ENCODE measurements around the gene MAGI1.
"Not testable (repeated sequence)": the region's sequence is repeated elsewhere in the genome, so short reads cannot be mapped to it uniquely, and the experiment has no call there.

The MAGI1 gene

GRCh38 chr3:65565744-65566143, 473.0 kb downstream of the MAGI1 start:
- not testable (repeated sequence) for DNase-seq (ENCODE audit: low read depth in 3 of 3)

GRCh38 chr3:65564483-65564882, 474.2 kb downstream of the MAGI1 start:
- DNase-seq (ENCODE audit: low read depth in 3 of 3): no peak

- DNase-seq (ENCODE audit: low read depth in 3 of 3): no peak
Observed at GRCh38 chr3:65563861-65564260, 474.9 kb downstream of the MAGI1 start.

GRCh38 chr3:65562447-65562846, 476.3 kb downstream of the MAGI1 start:
- DNase-seq (ENCODE audit: low read depth in 3 of 3): no peak

- no peak for DNase-seq (ENCODE audit: low read depth in 3 of 3)
Observed at GRCh38 chr3:65561617-65562016, 477.1 kb downstream of the MAGI1 start.

- DNase-seq (ENCODE audit: low read depth in 3 of 3): no peak
Observed at GRCh38 chr3:65560901-65561300, 477.8 kb downstream of the MAGI1 start.

- no peak for DNase-seq (ENCODE audit: low read depth in 3 of 3)
Observed at GRCh38 chr3:65560133-65560532, 478.6 kb downstream of the MAGI1 start.

GRCh38 chr3:65559643-65560042, 479.1 kb downstream of the MAGI1 start:
- DNase-seq (ENCODE audit: low read depth in 3 of 3): no peak

GRCh38 chr3:65558826-65559225, 479.9 kb downstream of the MAGI1 start:
- no peak for DNase-seq (ENCODE audit: low read depth in 3 of 3)

- DNase-seq (ENCODE audit: low read depth in 3 of 3): no peak
Observed at GRCh38 chr3:65557899-65558564, 480.7 kb downstream of the MAGI1 start.

GRCh38 chr3:65556934-65557577, 481.7 kb downstream of the MAGI1 start:
- DNase-seq (ENCODE audit: low read depth in 3 of 3): no peak

- no peak for DNase-seq (ENCODE audit: low read depth in 3 of 3)
Observed at GRCh38 chr3:65552434-65552833, 486.3 kb downstream of the MAGI1 start.

- no peak for DNase-seq (ENCODE audit: low read depth in 3 of 3)
Observed at GRCh38 chr3:65551945-65552344, 486.8 kb downstream of the MAGI1 start.

GRCh38 chr3:65550137-65550536, 488.6 kb downstream of the MAGI1 start:
- DNase-seq (ENCODE audit: low read depth in 3 of 3): no peak

- no peak for DNase-seq (ENCODE audit: low read depth in 3 of 3)
Observed at GRCh38 chr3:65549626-65549959, 489.1 kb downstream of the MAGI1 start.

- no peak for DNase-seq (ENCODE audit: low read depth in 3 of 3)
Observed at GRCh38 chr3:65548848-65549625, 489.7 kb downstream of the MAGI1 start.

- no peak for DNase-seq (ENCODE audit: low read depth in 3 of 3)
Observed at GRCh38 chr3:65545429-65545828, 493.3 kb downstream of the MAGI1 start.

- not testable (repeated sequence) for DNase-seq (ENCODE audit: low read depth in 3 of 3)
Observed at GRCh38 chr3:65543391-65543790, 495.3 kb downstream of the MAGI1 start.

- DNase-seq (ENCODE audit: low read depth in 3 of 3): no peak
Observed at GRCh38 chr3:65540666-65541065, 498.1 kb downstream of the MAGI1 start.

- no peak for DNase-seq (ENCODE audit: low read depth in 3 of 3)
Observed at GRCh38 chr3:65539616-65540015, 499.1 kb downstream of the MAGI1 start.

- DNase-seq (ENCODE audit: low read depth in 3 of 3): no peak
Observed at GRCh38 chr3:65538101-65538500, 500.6 kb downstream of the MAGI1 start.

- no peak for DNase-seq (ENCODE audit: low read depth in 3 of 3)
Observed at GRCh38 chr3:65537109-65537508, 501.6 kb downstream of the MAGI1 start.

GRCh38 chr3:65535260-65535659, 503.5 kb downstream of the MAGI1 start:
- DNase-seq (ENCODE audit: low read depth in 3 of 3): no peak
